ENCODE measurements around the gene CD109. TPM values are rescaled to one million over a fixed set of nuclear protein-coding genes. Genes with fewer than 3 reads are reported as not detected.

The CD109 gene
- total RNA-seq, 1 experiment from 2014 or later: 3.2 TPM

- H3K56ac ChIP-seq (ENCODE audit: insufficient read length, low read depth, low read length): no peak overlapping the region
- no peak overlapping the region for H3K23ac ChIP-seq (ENCODE audit: insufficient read length, low read depth, low read length)
- no peak overlapping the region for H2AK5ac ChIP-seq (ENCODE audit: insufficient read length, low read length)
- peaks cover 4 to 5% of the 10 kb centered on the region in 2 experiments; a peak in 2 of 4 replicates for H3K4me1 Mint-ChIP-seq
- H3K79me1 ChIP-seq (ENCODE audit: insufficient read depth, low read depth, low read length, poor library complexity, severe bottlenecking): no peaks in the 10 kb centered on the region
- WGBS (ENCODE audit: extremely low coverage, insufficient read length, low lambda C conversion rate): no CpG with 5 or more reads among the region's 1 CpG
- H3K9me3 Mint-ChIP-seq: no peaks in the 10 kb centered on the region
- no peak overlapping the region for H3K14ac ChIP-seq (ENCODE audit: insufficient read depth, low read length)
- H3K23me2 ChIP-seq (ENCODE audit: insufficient read length, low read depth, low read length, poor library complexity, severe bottlenecking): no peaks in the 10 kb centered on the region
- H4K20me1 ChIP-seq (ENCODE audit: control insufficient read depth, insufficient read depth, insufficient read length): no peaks in the 10 kb centered on the region
- H3K9ac ChIP-seq (ENCODE audit: extremely low read depth, insufficient read length, low read length): no peak overlapping the region
- no peaks in the 10 kb centered on the region for H3K27me3 Mint-ChIP-seq (ENCODE audit: low read depth)
- no peak overlapping the region for H2BK120ac ChIP-seq (ENCODE audit: low read depth, low read length, poor library complexity, severe bottlenecking)
- H3K36me3 Mint-ChIP-seq (ENCODE audit: insufficient read depth in 1 of 3, low read depth in 3 of 3): peaks cover 0 to 3% (median 0%) of the 10 kb centered on the region in 3 experiments; a peak in 1 of 7 replicates
- H4K8ac ChIP-seq (replicated peaks; ENCODE audit: insufficient read length, low read depth, low read length): no peak overlapping the region
- H2AFZ ChIP-seq (ENCODE audit: low read length): no peak overlapping the region
- no peak overlapping the region for H3K4ac ChIP-seq (ENCODE audit: low read depth, low read length)
- H3K79me2 ChIP-seq (ENCODE audit: insufficient read depth, low read length): no peaks in the 10 kb centered on the region
- no peaks in the 10 kb centered on the region for H3K4me1 ChIP-seq (ENCODE audit: insufficient read depth, low read length)
- H3K4me2 ChIP-seq (ENCODE audit: insufficient read depth, insufficient read length, low read length): no peak overlapping the region
- H3K4me3 Mint-ChIP-seq: no peak overlapping the region
- H2BK5ac ChIP-seq (ENCODE audit: insufficient read length, low read length): no peak overlapping the region
- no peak overlapping the region for H3T11ph ChIP-seq (ENCODE audit: low read length)
- no peak for DNase-seq
- no peak overlapping the region for H4K91ac ChIP-seq (ENCODE audit: insufficient read length, low read depth, low read length)
- no peak overlapping the region for H2BK20ac ChIP-seq (ENCODE audit: low read depth, low read length, poor library complexity, severe bottlenecking)
- no peak overlapping the region for H4K5ac ChIP-seq (ENCODE audit: insufficient read length, low read depth, low read length)
- no peaks in the 10 kb centered on the region for H3K27me3 ChIP-seq (ENCODE audit: insufficient read depth, low read length)
- H3K27ac Mint-ChIP-seq: no peak overlapping the region
- H3K18ac ChIP-seq (ENCODE audit: insufficient read length, low read depth, low read length): no peak overlapping the region
- no peak overlapping the region for H2BK15ac ChIP-seq (ENCODE audit: low read depth, low read length)
- no peak overlapping the region for H3K27ac ChIP-seq (ENCODE audit: insufficient read length, low read depth, low read length)
- no peak for TF ChIP-seq CTCF (conservative IDR thresholded peaks at IDR 0.05)
- H2BK12ac ChIP-seq (ENCODE audit: insufficient read length, low read depth, low read length): no peak overlapping the region
- H3K9me3 ChIP-seq (ENCODE audit: control insufficient read depth, low read depth, low read length): no peaks in the 10 kb centered on the region
Measured at GRCh38 chr6:73769976-73770375, 74.0 kb downstream of the CD109 start.
